HepG2 (cell line): ENCODE data around the gene BMP6. TPM values are rescaled to one million over a fixed set of nuclear protein-coding genes. Genes with fewer than 3 reads are reported as not detected.

Experiments used
- ATAC-seq: fragments of 200-7000 bp; cut with Tn5 transposase; 3 replicates; pipeline ENCODE4 v1.9.1; 2020; ENCODE audit warnings: mild to moderate bottlenecking, moderate library complexity
- BruUV-seq: library from RNA; stranded (reverse); fragments of 400-500 nt; replicated peaks from 2 replicates; lab custom pipeline; 2021; lab: Mats Ljungman, UMichigan
- CTCF ChIA-PET: fragments of 300-600 bp; formaldehyde crosslinking; extraction: SDS; loops from one replicate; lab custom pipeline; 2021; ENCODE audit warnings: low total read pairs, inconsistent platforms, low intra/inter-chr PET ratio; lab: Yijun Ruan, JAX
- POLR2A ChIA-PET: fragments of 350-600 bp; sonication (Branson Sonifier 250); formaldehyde crosslinking; loops from one replicate; lab custom pipeline; 2020; ENCODE audit warnings: antibody characterized with exemption, inconsistent platforms; lab: Yijun Ruan, JAX
- DNase-seq: peaks from one replicate; pipeline ENCODE4 v3.0.0-alpha.2; 2015; ENCODE audit warnings: low spot score
- FAIRE-seq: peaks from 3 replicates; lab custom pipeline; 2011; peaks lifted over from hg19 to GRCh38; lab: Jason Lieb, UNC
- H2AFZ ChIP-seq: one replicate; pipeline ENCODE4 v1.6.1; 2011; ENCODE audit warnings: low read length, inconsistent platforms
- H3K27ac ChIP-seq: fragments of 300-600 bp; 3 replicates; pipeline ENCODE4 v1.8.0; 2011; ENCODE audit warnings: mixed run types, mild to moderate bottlenecking, mixed read lengths, low read length, inconsistent platforms; ENCODE audit not compliant: insufficient read depth; ENCODE audit errors: extremely low read length
- H3K27me3 ChIP-seq, 2 experiments: fragments of 200-600 bp in 1 of 2; 2 replicates in 1 of 2; 3 replicates in 1 of 2; pipeline versions ENCODE4 v1.6.0 to v1.8.0; 2011; ENCODE audit warnings: low read length in 2 of 2, mild to moderate bottlenecking in 2 of 2, moderate library complexity in 2 of 2, inconsistent platforms in 1 of 2; ENCODE audit not compliant: insufficient read depth in 2 of 2, control insufficient read depth in 1 of 2
- H3K36me3 ChIP-seq, 2 experiments: fragments of 200-600 bp in 1 of 2; replicated peaks in 1 of 2; 2 replicates in 1 of 2; 3 replicates in 1 of 2; pipeline versions ENCODE4 v1.5.1 to v1.8.0; 2011; ENCODE audit warnings: low read length in 2 of 2, inconsistent platforms in 1 of 2; ENCODE audit not compliant: insufficient read depth in 2 of 2, control insufficient read depth in 1 of 2
- H3K4me1 ChIP-seq: 2 replicates; pipeline ENCODE4 v1.5.1; 2012; ENCODE audit warnings: low read length, inconsistent platforms; ENCODE audit not compliant: insufficient read depth
- H3K4me2 ChIP-seq: 2 replicates; pipeline ENCODE4 v1.6.0; 2011; ENCODE audit warnings: low read depth, low read length, inconsistent platforms
- H3K4me3 ChIP-seq, 3 experiments: fragments of 200-600 bp in 1 of 3; sonication (generic), shearing (Covaris generic) in 1 of 3; replicated peaks in 1 of 3; 2 replicates each; pipeline ENCODE4 v1.5.1; 2011 to 2016; ENCODE audit warnings: low read length in 3 of 3, inconsistent platforms in 2 of 3, low read depth in 2 of 3, mild to moderate bottlenecking in 2 of 3, control low read depth in 1 of 3, mixed read lengths in 1 of 3; ENCODE audit not compliant: insufficient read depth in 1 of 3
- H3K79me2 ChIP-seq: one replicate; pipeline ENCODE4 v1.6.1; 2011; ENCODE audit warnings: low read length, inconsistent platforms; ENCODE audit not compliant: insufficient read depth
- H3K9ac ChIP-seq: 2 replicates; pipeline ENCODE4 v1.6.0; 2011; ENCODE audit warnings: mild to moderate bottlenecking, low read depth, low read length, inconsistent platforms; ENCODE audit not compliant: insufficient read depth
- H3K9me3 ChIP-seq: 2 replicates; pipeline ENCODE4 v1.5.1; 2012; ENCODE audit warnings: mild to moderate bottlenecking, low read length
- H4K20me1 ChIP-seq: 2 replicates; pipeline ENCODE4 v1.6.0; 2011; ENCODE audit warnings: inconsistent platforms, mild to moderate bottlenecking, low read length, moderate library complexity; ENCODE audit not compliant: insufficient read depth
- ARNTL ChIP-seq: sonication (generic); formaldehyde crosslinking; IDR thresholded peaks from 2 replicates; pipeline ENCODE4 v1.4.0; 2020; ENCODE audit warnings: mild to moderate bottlenecking, missing genetic modification reagents
- ESRRA ChIP-seq: sonication (generic); formaldehyde crosslinking; IDR thresholded peaks from 2 replicates; pipeline ENCODE4 v1.5.1; 2020; ENCODE audit warnings: mild to moderate bottlenecking, low read depth, missing genetic modification reagents
- JUNB ChIP-seq: sonication (generic); formaldehyde crosslinking; IDR thresholded peaks from 2 replicates; pipeline ENCODE4 v1.8.0; 2022; ENCODE audit warnings: missing genetic modification reagents, mild to moderate bottlenecking, borderline replicate concordance
- POGK ChIP-seq: sonication (generic); formaldehyde crosslinking; conservative IDR thresholded peaks from 2 replicates; pipeline ENCODE4 v1.8.0; 2022; ENCODE audit warnings: mild to moderate bottlenecking, moderate library complexity, missing genetic modification reagents
- TCF7L2 ChIP-seq: IDR thresholded peaks from 2 replicates; pipeline ENCODE4 v1.6.1; 2011; ENCODE audit warnings: mild to moderate bottlenecking, low read depth, low read length, moderate library complexity
- U2AF1 ChIP-seq: fragments of 200-400 bp; formaldehyde crosslinking; optimal IDR thresholded peaks from 2 replicates; pipeline ENCODE3; 2017; ENCODE audit warnings: mild to moderate bottlenecking, low read depth, low read length
- ZNF12 ChIP-seq: sonication (generic); formaldehyde crosslinking; IDR thresholded peaks from 2 replicates; pipeline ENCODE4 v1.5.0; 2020; ENCODE audit warnings: missing genetic modification reagents
- ZNF232 ChIP-seq: sonication (generic); formaldehyde crosslinking; IDR thresholded peaks from 2 replicates; pipeline ENCODE4 v1.4.0; 2020; ENCODE audit warnings: missing genetic modification reagents, borderline replicate concordance
- ZNF30 ChIP-seq: sonication (generic); formaldehyde crosslinking; IDR thresholded peaks from 2 replicates; pipeline ENCODE4 v1.5.0; 2020; ENCODE audit warnings: mild to moderate bottlenecking, missing genetic modification reagents
- ZNF367 ChIP-seq: sonication (generic); formaldehyde crosslinking; IDR thresholded peaks from 2 replicates; pipeline ENCODE4 v1.4.0; 2020; ENCODE audit warnings: missing genetic modification reagents, borderline replicate concordance
- ZNF383 ChIP-seq: sonication (generic); formaldehyde crosslinking; IDR thresholded peaks from 2 replicates; pipeline ENCODE4 v1.4.0; 2020; ENCODE audit warnings: missing genetic modification reagents, mild to moderate bottlenecking, borderline replicate concordance
- WGBS: methylation state at CpG from one replicate; pipeline ENCODE4 v1.1.6; 2017; ENCODE audit warnings: low lambda C conversion rate; 5-methylcytosine and 5-hydroxymethylcytosine counted together
- in situ Hi-C: cut with HindIII; loops from 2 replicates; pipeline ENCODE4 v1.10.0; 2017; ENCODE audit warnings: low pct_unique_long_range_greater_than_20kb; ENCODE audit not compliant: extremely low pct_ligation_motif_present
- intact Hi-C: fragments of 100-400 bp; cut with micrococcal nuclease; formaldehyde crosslinking; loops from one replicate; pipeline ENCODE4 v1.10.0; 2022; ENCODE audit not compliant: unreplicated experiment
- polyA plus RNA-seq, 8 experiments: library from polyadenylated mRNA; depleted of rRNA in 3 of 8; stranded (reverse) in 7 of 8; unstranded in 1 of 8; fragments of >200 nt; fragmentation: Illumina TruSeq in 4 of 8; extraction: Trizol in 4 of 8; gene quantifications; 2 replicates each; pipeline versions ENCODE4 v1.2.1 to v1.2.3, GENCODE V29; 2011 to 2016; ENCODE audit warnings: low read depth in 4 of 8, missing spikeins in 1 of 8, mixed read lengths in 1 of 8; ENCODE audit not compliant: insufficient read depth in 1 of 8
- total RNA-seq, 5 experiments: library from RNA; depleted of rRNA; stranded (reverse); fragments of >200 nt; fragmentation: Illumina TruSeq; extraction: Trizol; gene quantifications; 2 replicates each; pipeline ENCODE4 v1.2.3, GENCODE V29; 2016; ENCODE audit warnings: low read depth in 1 of 5
- TF ChIP-seq, protein P1 (sequence below): sonication (generic); formaldehyde crosslinking; IDR thresholded peaks from 2 replicates; pipeline ENCODE4 v1.5.1; 2020; ENCODE audit warnings: mild to moderate bottlenecking, missing genetic modification reagents, borderline replicate concordance
- TF ChIP-seq, protein P2 (sequence below): sonication (generic); formaldehyde crosslinking; IDR thresholded peaks from 2 replicates; pipeline ENCODE4 v1.4.0; 2020; ENCODE audit warnings: mild to moderate bottlenecking, missing genetic modification reagents

Gene BMP6
- total and polyA plus RNA-seq, 2 of the 13 experiments (the other 11 are each of a cell fraction or from before 2014, with no cell fraction given): 0.09 to 0.18 TPM

DNA sequence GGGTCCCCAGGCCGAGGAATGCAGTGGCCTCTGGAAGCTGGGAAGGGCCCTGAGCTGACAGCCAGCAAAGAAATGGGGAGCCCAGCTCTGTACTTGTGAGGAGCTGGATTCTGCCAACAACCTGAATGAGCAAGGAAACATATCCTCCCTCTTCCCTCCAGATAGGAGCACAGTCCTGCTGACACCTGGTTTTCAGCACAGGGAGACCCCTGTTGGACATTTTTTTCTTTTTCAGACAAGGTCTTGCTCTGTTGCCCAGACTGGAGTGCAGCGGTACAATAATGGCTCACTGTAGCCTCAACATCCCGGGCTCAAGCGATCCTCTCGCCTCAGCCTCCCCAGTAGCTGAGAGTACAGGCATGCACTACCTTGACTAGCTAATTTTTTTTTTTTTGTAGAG lies 21.5 kb downstream of the BMP6 start:
- H3K9ac ChIP-seq: no peak overlapping the region
- intact Hi-C loops (no loop called here), in situ Hi-C loops (no loop called here)
- H3K4me3 ChIP-seq: no peak overlapping the region
- no peaks in the 10 kb centered on the region for H3K9me3 ChIP-seq
- POLR2A ChIA-PET: no interaction called here
- H3K79me2 ChIP-seq: no peaks in the 10 kb centered on the region
- no peaks in the 10 kb centered on the region for H3K4me1 ChIP-seq
- H4K20me1 ChIP-seq: no peaks in the 10 kb centered on the region
- no peak overlapping the region for H3K4me2 ChIP-seq
- ATAC-seq (peak; percentile 54), FAIRE-seq (no peak), DNase-seq (no peak)
- no TSS peak for BruUV-seq
- H3K36me3 ChIP-seq: no peaks in the 10 kb centered on the region
- WGBS: 63% methylated on average over 5 of the region's 5 CpGs
- no peak overlapping the region for H3K27ac ChIP-seq
- peaks cover 7 to 30% of the 10 kb centered on the region in 2 experiments; a peak in 3 of 5 replicates for H3K27me3 ChIP-seq
- CTCF ChIA-PET: no interaction called here
- H2AFZ ChIP-seq: no peak overlapping the region
- no peak for TF ChIP-seq TCF7L2
- TF ChIP-seq ZNF12 (CRISPR knock-in tag): no peak
- TF ChIP-seq POGK: no peak
- TF ChIP-seq ZNF232 (CRISPR knock-in tag): no peak
- TF ChIP-seq JUNB (CRISPR knock-in tag): no peak
- TF ChIP-seq ZNF383: no peak
- no peak for TF ChIP-seq ESRRA (CRISPR knock-in tag)
- TF ChIP-seq, protein P1, sequence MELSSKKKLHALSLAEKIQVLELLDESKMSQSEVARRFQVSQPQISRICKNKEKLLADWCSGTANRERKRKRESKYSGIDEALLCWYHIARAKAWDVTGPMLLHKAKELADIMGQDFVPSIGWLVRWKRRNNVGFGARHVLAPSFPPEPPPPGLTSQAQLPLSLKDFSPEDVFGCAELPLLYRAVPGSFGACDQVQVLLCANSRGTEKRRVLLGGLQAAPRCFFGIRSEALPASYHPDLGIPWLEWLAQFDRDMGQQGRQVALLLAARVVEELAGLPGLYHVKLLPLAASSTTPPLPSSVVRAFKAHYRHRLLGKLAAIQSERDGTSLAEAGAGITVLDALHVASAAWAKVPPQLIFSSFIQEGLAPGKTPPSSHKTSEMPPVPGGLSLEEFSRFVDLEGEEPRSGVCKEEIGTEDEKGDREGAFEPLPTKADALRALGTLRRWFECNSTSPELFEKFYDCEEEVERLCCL (CRISPR knock-in tag): no peak
- TF ChIP-seq U2AF1: no peak
- TF ChIP-seq ARNTL: no peak
- TF ChIP-seq, protein P2, sequence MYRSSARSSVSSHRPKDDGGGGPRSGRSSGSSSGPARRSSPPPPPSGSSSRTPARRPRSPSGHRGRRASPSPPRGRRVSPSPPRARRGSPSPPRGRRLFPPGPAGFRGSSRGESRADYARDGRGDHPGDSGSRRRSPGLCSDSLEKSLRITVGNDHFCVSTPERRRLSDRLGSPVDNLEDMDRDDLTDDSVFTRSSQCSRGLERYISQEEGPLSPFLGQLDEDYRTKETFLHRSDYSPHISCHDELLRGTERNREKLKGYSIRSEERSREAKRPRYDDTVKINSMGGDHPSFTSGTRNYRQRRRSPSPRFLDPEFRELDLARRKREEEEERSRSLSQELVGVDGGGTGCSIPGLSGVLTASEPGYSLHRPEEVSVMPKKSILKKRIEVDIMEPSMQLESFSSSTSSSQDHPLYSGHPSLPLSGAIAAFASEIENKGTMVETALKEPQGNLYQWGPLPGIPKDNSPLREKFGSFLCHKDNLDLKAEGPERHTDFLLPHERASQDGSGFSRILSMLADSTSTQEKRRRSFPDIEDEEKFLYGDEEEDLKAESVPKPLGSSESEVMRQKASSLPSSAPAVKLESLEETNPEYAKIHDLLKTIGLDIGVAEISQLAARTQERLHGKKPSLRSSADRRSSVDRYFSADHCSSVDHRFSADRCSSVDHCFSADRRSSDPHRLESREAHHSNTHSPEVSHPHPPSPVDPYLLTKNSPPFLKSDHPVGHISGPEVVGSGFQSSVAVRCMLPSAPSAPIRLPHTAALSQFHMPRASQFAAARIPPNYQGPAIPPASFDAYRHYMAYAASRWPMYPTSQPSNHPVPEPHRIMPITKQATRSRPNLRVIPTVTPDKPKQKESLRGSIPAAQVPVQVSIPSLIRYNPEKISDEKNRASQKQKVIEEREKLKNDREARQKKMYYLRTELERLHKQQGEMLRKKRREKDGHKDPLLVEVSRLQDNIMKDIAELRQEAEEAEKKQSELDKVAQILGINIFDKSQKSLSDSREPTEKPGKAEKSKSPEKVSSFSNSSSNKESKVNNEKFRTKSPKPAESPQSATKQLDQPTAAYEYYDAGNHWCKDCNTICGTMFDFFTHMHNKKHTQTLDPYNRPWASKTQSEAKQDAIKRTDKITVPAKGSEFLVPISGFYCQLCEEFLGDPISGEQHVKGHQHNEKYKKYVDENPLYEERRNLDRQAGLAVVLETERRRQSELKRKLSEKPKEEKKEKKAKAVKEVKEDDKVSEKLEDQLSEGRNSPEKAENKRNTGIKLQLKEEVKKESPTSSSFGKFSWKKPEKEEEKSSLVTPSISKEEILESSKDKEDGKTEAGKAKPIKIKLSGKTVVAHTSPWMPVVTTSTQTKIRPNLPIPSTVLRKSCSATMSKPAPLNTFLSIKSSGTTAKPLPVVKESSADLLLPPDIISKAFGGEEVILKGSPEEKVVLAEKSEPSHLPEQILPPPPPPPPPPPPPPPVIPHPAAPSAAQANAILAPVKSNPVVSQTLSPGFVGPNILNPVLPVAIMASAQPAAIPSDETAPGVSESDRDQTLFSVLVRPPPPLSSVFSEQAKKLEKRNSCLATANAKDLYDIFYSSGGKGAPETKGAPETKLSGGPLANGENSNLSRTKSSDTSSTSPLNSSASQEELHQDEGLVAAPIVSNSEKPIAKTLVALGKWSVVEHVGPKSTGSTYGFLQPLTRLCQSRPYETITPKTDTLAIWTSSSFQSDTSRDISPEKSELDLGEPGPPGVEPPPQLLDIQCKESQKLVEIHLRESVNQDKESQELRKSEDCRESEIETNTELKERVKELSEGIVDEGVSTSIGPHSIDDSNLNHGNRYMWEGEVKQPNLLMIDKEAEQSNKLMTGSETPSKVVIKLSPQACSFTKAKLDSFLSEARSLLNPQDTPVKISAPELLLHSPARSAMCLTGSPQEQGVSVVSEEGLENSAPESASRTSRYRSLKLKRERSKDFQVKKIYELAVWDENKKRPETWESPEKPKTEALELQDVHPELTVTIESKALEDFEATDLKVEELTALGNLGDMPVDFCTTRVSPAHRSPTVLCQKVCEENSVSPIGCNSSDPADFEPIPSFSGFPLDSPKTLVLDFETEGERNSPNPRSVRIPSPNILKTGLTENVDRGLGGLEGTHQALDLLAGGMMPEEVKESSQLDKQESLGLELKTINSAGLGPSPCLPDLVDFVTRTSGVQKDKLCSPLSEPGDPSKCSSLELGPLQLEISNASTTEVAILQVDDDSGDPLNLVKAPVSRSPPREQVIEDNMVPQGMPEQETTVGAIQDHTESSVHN (CRISPR knock-in tag): no peak
- no peak for TF ChIP-seq ZNF367 (CRISPR knock-in tag)
- no peak for TF ChIP-seq ZNF30
